ENCODE results near the gene KCNE4. TPM values are rescaled to one million over a fixed set of nuclear protein-coding genes. Genes with fewer than 3 reads are reported as not detected.
"Not testable (repeated sequence)": the region's sequence is repeated elsewhere in the genome, so short reads cannot be mapped to it uniquely, and the experiment has no call there.

Gene KCNE4
- total RNA-seq, 1 donor from 2014 or later, result not detected

- DNase-seq (ENCODE audit: low read depth, low spot score), result no peak
These were observed 4.9 kb downstream of the KCNE4 start for GRCh38 chr2:223056701-223057418.

DNA sequence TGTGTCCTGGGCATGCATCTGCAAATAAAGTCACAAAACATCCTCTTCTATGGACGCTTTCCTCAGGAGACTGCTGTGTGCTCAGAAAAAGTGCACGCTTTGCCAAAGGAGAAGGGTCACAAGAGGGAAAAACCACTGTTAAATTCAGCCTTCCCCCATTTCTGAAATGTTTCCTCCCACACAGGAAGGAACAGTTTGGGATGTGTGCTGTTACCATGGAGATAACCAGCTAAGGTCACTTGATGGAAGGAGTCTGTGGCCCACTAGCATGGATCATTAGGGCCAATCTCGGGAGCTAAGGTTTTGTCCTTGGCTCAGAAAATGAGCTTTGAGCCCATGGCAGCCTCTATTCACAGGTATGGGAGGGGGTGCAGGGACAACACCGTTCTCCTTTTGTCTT, 5.6 kb downstream of the KCNE4 start:
- DNase-seq (ENCODE audit: low read depth, low spot score), result no peak

DNA sequence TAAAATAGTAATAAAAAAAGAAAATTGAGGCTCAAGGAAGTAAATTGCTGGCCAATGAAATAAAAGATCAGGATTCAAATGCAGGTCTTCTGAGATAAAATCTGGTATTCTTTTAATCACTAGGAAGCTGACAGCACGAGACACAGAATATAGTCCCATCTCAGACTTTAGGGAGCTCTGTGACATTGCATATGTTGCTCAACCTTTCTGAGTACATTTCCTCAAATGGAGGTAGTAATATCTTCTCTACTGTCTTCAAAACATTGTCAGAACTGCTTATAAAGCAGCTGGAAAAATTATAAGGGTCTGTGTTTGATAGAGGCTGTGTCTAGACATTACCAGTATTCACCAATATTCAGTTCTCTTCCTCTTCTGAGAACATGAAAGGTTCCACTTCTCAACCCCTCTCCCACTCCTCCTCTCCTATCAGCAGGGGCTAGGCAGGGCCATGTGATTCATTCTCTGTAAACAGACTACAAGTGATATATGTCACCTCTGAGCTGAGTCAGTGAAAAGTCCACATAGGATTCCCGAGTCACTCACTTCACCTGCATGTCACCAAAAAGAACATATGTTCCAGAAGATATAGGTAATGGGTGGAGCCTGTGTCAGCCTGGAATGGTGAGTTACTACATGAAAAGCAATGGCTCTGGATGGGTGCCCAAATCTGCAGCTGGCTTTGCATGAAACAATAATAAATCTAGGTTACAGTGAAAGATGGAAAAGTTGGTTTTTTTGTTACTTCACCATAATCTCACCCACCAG, 7.1 kb downstream of the KCNE4 start:
- DNase-seq (ENCODE audit: low read depth, low spot score), result no peak

GRCh38 chr2:223060201-223060825, 8.3 kb downstream of the KCNE4 start:
- DNase-seq (ENCODE audit: low read depth, low spot score), result no peak

GRCh38 chr2:223062396-223062795, 10.4 kb downstream of the KCNE4 start:
- DNase-seq (ENCODE audit: low read depth, low spot score), result no peak

GRCh38 chr2:223065107-223065506, 13.1 kb downstream of the KCNE4 start:
- DNase-seq (ENCODE audit: low read depth, low spot score), result no peak

DNA sequence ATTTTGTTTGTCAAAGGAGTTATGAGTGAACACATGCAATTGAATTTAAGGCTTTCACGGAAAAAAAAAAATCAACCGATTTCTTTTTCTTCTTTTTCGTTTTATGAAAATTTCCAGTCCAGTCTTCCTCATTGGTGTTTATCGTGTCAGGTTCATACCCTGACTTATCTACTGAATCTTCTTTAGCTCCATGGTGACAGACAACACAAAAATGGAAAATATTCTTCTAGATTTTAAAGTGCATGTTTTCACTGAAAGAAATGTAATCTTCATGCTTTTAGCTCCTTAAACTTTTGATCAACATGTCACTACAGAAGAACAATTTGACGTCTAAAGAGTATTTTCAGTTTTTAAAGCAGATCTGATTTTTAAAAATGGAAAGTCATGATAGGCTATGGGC, 14.7 kb downstream of the KCNE4 start:
- DNase-seq (ENCODE audit: low read depth, low spot score), result no peak

- no peak for DNase-seq (ENCODE audit: low read depth, low spot score)
These were observed 16.1 kb downstream of the KCNE4 start for GRCh38 chr2:223068071-223068470.

DNA sequence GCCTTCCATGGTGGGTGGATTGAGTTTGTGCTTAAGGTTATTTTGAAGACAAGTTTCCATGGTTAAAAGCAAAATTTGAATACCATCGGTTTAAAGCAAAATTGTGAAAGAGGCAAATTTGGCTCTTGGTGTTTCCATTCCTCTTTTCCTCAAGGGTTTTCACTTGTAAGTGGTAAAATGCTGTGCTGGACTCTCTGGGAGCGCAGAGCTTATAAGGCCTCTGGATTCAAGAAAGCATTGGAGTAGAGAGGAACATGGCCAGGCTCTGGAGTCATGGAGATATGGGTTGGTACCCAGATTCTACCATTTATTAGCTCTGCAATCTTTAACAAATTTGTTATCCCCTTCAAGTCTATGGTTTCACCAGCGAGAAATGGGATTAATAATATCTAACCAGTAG, 17.5 kb downstream of the KCNE4 start:
- DNase-seq (ENCODE audit: low read depth, low spot score), result no peak

DNA sequence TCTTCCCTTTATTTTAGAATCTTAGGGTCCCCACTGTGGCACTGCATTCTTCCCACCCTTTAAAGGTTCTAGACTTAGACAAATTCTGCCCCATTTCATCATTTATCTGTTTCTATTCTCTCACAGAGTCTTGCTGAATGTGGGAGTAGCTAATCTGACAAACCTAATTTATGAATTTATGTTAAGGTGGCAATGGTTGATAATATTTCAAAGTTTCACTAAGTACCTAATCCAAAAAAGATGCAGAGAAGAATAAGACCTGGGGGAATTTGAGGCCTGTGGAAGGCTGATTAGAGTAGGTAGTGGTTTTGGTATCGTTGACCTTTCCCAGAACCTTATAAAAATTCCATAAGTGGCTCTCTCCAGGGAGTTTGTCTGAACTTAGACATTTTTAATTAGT, 18.0 kb downstream of the KCNE4 start:
- DNase-seq (ENCODE audit: low read depth, low spot score), result no peak

DNA sequence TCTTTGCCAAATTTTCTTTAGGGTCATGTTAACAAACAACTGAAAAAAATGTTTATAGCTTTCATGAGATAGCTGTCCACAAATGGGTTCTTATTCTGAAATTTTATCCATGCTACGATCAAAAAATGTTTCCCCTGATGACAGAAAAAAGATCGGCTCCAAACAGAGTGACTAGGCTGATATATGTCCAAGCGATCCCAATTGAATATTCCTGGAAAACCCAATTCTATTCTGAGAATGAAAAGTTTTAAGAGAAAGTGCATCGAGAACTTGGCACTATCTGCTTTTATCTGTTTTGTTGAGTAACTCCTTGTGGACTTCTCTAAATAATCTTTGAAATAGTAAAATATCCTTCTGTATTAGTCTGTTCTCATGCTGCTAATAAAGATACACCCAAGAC, 19.1 kb downstream of the KCNE4 start:
- DNase-seq (ENCODE audit: low read depth, low spot score), result no peak

DNA sequence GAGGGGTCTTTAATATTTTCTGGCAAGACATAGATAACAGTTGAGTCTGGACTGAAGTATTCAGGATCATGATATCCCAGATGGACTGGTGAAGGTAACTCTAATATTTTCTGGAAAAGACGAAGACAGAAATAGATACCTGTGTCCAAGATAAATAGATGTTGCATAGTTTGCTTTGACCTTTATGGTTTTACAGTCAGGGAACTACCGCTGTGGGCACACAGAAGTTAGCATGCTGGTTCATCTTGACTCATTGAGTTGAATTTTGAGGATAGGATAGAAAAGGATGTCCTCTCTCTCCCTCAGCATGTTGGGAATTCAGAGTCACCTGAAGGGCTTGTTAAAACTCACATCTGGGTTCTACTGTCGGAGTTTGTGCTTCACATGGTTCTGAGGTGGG, 20.8 kb downstream of the KCNE4 start:
- DNase-seq (ENCODE audit: low read depth, low spot score), result no peak

DNA sequence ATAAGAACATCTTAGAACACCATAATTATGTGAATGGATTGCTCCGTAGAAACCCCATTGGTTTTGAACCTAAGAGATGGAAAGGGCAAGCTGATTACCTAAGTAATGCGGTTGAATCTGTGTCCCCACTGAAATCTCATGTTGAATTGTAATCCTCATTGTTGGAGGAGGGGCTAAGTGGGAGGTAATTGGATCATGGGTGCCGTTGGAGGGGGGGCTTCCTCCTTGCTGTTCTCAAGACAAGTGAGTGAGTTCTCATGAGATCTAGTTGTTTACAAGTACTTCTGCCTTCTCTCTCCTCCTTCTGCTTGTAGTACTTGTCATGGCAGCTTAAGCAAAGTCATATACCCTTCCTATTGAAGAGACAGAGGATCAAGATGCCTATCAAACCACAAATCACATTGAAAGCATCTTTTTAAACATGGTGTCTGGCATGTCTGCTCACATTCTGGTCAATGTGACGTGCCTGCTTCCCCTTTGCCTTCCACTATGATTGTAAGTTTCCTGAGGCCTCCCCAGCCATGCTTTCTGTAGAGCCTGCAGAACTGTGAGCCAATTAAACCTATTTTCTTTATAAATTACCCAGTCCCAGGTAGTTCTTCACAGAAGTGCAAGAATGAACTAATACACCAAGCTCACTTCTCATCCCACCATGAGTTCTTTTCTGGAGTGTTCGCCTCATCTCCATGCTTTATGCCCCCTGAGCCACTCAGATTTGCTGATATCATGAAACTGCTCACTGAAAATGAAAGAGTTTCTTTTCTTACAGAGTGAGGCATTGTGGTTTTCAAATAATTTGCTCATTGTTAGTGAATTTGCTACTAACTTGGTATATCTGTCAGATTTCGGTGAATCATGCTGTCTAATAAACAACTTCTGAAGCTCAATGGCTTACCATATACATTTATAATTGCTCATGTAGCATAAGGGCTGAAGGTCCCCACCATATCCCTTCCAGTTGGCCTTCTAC, 23.6 kb downstream of the KCNE4 start:
- no peak for DNase-seq (ENCODE audit: low read depth, low spot score)

DNA sequence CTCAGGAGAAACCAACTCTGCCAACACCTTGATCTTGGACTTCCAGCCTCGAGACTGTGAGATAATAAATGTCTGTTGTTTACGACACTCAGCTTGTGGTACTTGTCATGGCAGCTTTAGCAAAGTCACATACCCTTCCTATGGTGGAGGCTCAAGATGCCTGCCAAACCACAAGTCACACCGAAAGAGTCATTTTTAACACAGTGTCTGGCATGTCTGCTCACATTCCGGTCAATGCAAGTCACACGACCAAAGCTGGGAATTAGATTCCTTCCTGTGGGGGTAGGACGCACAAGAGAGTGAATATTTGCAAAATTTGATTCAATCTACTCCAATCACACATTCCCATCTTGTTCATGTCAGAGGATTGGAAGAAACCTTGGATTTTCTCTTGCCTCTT, 24.6 kb downstream of the KCNE4 start:
- DNase-seq (ENCODE audit: low read depth, low spot score), result no peak

DNA sequence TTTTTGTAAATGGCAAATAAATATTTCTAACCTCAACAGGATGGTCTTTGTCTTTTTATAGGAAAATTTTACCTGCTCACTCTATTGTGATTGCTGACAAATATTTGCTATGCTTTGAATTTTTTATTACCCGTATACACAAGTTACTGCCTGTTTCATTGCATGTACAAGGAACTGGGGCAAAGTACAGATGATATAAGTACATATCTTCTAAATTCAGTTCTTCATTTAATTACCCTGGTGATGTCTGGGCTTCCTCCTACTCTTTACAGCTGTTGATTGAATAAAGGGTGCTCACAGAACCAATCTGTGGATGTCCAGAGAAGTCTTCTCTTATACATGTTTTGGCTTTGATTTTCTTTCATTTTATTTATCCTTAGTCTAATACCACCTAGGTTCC, 26.5 kb downstream of the KCNE4 start:
- DNase-seq (ENCODE audit: low read depth, low spot score), result no peak

GRCh38 chr2:223079378-223079777, 27.4 kb downstream of the KCNE4 start:
- DNase-seq (ENCODE audit: low read depth, low spot score), result no peak

GRCh38 chr2:223079925-223080324, 27.9 kb downstream of the KCNE4 start:
- no peak for DNase-seq (ENCODE audit: low read depth, low spot score)

GRCh38 chr2:223080790-223081360, 28.9 kb downstream of the KCNE4 start:
- not testable (repeated sequence) for DNase-seq (ENCODE audit: low read depth, low spot score)

- no peak for DNase-seq (ENCODE audit: low read depth, low spot score)
These were observed 29.8 kb downstream of the KCNE4 start for GRCh38 chr2:223081789-223082188.

- no peak for DNase-seq (ENCODE audit: low read depth, low spot score)
These were observed 30.7 kb downstream of the KCNE4 start for GRCh38 chr2:223082706-223083105.
